DMS153 treated with DMSO at 0.1 percent for 48 hours (cell line): ENCODE measurements around the gene ZNF512.
A peak's percentile ranks its signal among the peaks of the same experiment; 100 is the strongest.
"Not testable (repeated sequence)": the region's sequence is repeated elsewhere in the genome, so short reads cannot be mapped to it uniquely, and the experiment has no call there.

ENCODE experiments used
- DNase-seq: peaks from one replicate; lab custom pipeline; 2025; ENCODE audit not compliant: unreplicated experiment; lab: John Stamatoyannopoulos, UW

ZNF512 gene

DNA sequence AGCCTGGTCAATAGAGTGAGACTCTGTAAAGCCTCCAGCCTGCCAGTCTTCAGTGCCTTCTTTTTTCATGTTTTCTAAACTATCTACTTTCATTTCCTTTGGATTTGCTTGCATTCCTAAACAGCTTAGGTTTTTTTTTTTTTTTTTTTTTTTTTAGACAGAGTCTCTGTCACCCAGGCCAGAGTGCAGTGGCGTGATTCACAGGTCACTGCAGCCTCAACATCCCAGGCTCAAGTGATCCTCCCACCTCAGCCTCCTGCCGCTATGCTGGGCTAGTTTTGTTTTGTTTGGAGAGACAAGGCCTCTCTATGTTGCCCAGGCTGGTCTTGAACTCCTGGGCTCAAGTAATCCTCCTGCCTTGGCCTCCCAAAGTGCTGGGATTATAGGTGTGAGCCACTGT is 47.4 kb downstream of the ZNF512 start:
- not testable (repeated sequence) for DNase-seq

DNA sequence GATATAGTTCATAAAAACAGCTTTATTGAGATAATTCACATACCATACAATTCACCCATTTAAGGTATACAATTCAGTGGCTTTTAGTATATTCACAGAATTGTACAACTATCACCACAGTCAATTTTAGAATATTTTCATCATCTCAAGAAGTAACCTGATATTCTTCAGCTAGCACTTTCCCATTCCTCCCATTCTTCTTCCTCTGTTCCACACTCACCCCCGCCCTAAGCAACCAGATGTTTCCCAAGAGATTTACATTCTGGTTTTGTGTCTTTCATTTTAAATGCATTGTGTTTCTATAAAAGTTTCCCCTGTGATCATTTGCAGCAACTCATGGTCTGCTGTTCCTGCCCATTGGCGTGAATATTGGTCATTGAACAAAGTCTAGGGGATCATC is 51.4 kb downstream of the ZNF512 start:
- DNase-seq: no peak

DNA sequence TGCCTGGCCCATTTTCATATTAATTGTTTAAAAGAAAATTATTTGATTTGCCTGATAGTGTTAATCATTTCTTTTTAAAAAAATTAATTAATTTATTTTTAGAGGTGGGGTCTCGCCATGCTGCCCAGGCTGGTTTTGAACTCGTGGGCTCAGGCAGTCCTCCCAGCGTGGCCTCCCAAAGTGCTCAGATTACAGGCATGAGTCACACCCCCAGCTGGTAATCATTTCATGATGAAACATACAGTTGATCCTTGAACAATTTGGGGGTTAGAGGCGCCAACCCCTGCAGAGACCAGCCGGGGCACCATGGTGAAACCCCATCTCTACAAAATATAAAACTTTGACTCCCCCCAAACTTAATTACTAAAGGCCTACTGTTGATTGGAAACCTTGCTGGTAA is 53.9 kb downstream of the ZNF512 start:
- no peak for DNase-seq

DNA sequence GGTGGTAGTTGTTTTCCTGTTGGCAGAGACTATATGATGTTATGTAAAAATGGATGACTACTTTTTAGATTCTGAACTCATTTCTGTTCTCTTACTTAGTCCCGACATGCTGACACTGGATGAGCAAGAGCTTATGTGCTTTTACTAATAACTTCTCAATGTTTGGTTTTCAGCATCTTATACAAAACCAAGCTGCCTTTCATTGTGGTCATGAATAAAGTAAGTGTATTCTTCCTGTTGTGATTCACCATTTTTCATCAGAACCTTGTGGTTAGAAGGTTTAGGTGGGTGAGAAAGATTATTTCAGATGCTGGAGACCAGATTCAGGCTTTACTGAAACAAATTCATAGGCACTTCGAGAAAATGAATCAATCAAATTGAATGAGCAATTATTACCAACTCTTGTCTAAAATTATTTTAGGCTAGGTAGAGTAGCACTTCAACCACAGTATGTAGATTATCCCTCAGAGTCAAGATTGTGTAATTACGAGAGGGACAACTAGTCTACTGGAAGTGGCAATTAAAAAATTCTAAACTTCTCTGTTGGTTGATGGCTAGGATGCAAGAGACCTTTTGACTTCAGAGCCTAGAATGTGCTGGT is 55.3 kb downstream of the ZNF512 start:
- no peak for DNase-seq

DNA sequence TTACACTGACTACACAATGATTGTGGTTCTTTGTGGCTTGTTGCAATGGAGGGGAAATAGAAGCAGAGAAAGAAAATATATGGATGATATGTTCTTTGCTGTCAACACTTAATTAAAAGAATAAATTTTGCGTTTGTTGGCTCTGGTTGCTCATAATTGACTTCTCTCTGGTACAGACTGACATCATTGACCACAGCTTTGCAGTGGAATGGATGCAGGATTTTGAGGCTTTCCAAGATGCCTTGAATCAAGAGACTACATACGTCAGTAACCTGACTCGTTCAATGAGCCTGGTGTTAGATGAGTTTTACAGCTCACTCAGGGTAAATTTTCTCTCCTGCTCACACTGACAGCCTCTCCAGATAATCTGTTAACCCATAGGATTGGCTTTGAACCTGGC is 55.9 kb downstream of the ZNF512 start:
- DNase-seq: no peak

DNA sequence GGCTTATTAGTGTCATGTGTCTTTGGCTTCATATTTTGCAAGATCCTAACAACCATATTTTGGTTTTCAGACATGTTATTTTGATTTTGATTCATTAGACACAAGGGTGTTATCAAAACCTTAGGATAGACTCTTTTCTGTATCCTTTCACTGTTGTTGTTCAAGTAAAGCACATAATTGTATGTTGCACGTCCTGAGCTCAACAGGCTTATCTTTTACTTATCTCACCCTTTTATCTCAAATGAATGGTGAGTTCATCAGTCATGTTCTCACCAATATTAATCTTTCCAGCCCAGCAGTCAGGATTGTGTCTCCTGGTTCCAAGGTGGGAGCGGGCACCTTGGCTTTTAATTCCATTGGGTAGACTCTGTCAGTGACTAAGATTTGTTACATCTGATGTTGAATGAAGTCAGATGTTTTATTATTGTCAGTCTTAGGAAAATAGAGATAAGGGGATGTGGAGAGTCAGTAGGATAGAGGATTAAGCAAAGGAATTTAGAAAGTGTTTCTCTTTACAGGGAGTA is 57.9 kb downstream of the ZNF512 start:
- DNase-seq: no peak

DNA sequence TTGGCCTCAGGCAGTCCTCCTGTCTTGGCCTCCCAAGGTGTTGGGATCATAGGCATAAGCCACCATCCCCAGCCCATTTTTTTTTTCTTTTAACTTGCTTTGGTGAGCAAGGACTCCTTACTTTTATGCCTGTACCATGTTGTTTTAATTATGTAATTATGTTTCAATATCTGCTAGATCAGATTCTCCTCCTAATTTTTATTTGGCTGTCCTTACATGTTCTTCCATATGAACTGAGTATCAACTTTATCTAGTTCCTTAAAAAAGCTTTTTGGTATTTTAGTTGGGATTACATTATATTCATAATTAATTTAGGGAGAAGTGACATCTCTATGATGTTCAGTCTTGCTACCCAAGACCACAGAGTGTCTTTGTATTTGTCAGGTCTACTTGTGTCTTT is 62.4 kb downstream of the ZNF512 start:
- no peak for DNase-seq

DNA sequence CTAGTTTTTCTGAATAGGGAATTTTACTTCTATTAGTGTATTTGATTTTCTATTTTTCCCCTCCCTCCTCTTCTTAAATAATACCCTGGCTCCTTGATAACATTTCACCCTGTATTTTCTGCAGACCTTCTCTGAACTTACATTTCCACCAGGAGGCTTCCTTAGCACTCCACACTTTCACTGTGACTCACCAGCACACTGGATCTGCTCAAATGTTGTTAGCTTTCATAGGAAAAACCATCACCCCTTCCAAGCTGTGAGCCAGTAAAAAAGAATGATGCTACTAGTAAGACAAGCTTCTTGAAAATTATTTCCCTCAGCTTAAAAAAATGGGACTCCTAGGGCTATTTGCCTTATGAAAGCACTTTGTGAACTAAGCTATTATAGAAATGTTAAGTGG is 64.4 kb downstream of the ZNF512 start:
- no peak for DNase-seq

DNA sequence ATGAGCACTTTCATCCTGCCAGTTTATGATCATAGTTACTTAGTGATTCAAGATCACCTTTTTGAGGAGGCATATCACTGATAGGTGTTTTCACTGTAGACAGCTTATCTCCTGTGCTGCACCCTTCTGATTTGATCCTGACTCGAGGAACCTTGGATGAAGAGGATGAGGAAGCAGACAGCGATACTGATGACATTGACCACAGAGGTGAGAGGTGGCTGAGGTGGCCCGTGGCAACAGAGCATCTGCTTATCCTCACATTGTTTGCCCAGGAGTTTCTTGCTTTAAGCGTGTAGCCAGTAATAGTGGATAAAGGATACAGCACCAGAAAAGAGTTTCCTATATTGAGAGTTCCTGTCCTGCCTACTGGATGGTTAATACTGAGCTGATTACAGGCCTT is 64.9 kb downstream of the ZNF512 start:
- no peak for DNase-seq

DNA sequence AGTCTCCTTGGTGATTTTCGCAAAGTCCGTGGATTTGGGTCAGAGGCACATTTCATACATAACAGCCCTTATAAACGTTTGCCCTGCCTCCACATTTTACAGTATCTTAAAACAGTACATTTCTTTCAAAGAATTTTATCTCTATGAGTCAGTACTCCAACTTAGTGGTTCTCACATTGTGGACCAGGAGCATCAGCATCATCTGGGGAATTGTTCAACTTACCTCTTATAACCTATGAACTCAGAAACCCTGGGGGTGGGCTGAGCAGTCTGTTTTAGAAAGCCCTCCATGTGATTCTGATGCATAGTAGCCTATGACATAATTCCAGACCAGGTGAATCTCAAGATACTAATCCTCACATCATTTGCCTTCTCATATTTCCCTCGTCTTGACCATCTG is 68.2 kb downstream of the ZNF512 start:
- no peak for DNase-seq

DNA sequence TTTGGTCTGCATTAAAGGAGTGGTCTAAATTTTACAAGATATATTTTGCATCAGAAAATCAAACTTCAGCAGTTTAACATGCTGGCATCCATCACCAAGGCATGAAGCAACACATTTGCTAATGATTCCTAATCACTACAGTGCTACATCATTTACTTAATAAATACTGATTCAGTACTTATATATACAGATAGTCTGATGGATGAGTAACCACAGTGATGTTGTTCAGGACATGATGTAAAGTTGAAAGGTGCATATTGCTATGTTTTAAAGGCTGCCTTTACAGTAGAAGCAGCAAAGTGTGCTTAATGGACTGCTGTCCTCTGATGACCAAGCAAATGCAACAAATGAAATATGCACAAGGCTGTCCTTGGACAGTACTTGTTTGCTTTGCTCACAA is 69.5 kb downstream of the ZNF512 start:
- DNase-seq: no peak

DNA sequence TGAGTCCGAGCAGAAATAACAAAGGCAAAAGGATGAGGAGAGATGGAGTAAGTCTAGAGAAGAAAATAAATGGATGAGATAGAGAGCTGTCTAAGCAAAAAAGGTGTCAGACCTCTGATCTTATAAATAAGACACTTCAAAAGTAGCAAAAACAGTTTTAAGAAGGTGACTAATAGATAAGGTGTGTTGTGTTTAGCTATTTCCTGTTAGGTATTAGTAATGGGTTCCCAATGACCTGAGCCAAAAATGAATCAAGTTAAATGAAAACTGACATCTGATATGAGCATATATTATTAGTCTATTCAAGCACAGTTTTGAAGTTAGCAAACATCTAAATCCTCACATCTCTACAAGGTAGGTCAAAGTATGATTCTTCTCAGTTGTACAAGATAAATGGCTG is 69.9 kb downstream of the ZNF512 start:
- no peak for DNase-seq

DNA sequence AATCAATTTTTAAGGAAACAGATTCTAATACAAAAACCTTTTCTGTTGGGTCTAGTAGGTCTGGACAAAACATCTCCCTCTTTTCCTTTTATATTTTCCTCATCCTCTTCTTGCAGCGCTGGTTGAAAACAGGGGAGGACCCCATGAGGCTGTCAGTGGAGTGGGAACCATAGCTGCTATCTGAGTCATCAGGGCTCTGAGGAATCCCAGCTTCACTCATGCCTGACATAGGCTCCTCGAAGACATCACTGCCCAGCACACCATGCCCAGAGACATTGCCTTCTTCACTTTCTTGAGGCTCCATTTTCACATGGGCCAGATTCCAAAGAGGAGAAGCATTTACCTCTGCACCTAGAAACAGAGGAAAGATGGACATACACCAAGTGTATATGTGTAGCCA is 70.6 kb downstream of the ZNF512 start:
- DNase-seq: no peak

DNA sequence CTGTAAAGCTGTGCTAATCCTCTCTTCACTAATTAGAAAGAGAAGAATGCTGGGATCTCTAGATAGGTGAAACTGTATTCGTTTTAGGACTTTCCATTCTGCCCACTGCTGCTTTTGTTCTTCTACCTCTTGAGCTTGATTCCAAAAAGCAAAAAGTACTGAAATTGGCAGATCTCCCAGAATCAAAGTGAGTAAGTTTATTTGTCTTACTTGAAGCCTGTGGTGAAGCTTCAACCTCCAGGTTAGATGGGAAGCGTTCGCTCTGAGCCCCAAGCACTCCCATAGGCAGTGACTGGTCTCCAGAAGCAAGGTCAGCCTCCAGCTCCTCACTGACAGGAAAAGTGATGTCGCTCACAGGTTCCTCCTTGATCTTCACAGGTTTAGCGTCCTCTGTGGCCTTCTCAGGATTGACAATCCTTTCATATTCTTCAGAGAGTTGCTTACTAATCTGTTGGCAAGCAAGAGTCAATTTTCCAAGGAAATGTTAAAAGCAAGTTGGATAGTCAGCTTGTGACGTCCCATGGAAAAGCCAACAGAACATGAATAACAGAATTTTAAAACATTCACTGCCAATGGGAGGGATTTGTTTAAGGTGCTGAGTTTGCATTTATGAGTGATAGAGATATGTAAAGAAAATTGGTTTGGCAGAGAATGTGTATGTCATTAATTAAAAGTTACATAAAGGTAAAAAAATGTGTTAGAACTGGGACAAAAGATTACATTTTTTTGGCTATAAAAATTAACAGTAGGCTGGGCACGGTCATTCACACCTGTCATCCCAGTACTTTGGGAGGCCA is 72.5 kb downstream of the ZNF512 start:
- no peak for DNase-seq

DNA sequence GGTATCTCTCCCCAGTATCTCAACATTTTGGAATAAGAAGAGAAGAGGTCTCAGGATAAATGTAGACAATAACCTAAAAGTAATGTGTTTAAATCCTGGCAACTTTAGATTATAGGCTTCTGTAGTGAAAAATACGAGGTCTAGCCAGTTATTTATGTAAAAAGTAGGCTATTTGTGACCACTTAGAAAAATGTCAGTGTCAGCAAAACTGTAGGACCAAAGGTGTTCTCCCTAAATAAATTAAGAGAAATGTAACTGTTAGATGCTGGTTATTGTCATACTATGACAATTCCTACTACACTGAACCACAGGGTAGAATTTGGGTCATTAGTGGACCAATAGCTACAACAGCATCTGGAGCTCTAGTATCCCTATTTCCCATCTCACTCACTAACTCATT is 78.5 kb downstream of the ZNF512 start:
- DNase-seq: no peak

DNA sequence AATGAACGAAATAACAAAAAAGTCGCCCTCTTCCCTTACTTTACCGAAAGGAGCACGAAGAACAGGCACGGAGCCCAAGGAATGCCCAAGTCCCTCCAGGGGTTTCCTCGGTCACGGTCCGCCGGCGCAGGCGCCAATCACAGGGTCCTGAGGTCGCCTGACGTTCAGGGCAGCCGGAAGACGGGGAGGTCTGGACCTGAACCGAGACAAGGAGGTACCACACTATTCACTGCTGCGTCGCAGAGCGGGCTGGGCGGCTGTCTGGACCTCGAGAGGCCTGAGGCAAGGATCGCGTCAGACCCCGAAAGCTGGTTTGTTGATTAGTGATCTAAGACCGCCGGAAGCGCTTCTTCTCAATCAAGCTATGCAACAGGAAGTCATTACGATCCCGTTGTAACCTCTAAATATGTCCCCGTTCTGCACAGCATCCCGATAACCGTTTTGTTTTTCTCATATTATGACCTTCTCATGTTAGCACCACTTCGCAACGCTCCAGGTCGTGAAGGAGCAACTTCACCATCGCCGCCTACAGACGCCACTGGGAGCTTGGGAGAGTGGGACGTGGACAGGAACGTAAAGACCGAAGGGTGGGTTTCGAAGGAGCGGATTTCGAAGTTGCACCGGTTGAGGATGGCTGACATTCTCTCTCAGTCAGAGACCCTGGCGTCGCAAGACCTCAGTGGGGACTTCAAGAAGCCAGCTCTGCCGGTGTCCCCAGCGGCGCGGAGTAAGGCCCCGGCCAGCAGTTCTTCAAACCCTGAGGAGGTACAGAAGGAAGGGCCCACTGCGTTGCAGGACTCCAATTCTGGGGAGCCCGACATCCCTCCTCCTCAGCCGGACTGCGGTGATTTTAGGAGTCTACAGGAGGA is 80.7 kb downstream of the ZNF512 start, which contains the start of the genes SLC4A1AP and SUPT7L:
Gene SLC4A1AP (plus strand): TSS at position 605 of the 869 bp plus-strand sequence. CDS start 26 bp downstream, at position 631.
Gene SUPT7L (minus strand): TSS at position 330 of the 869 bp plus-strand sequence. CDS start 1,422 bp downstream, outside the sequence.
- DNase-seq: peak; percentile 52

DNA sequence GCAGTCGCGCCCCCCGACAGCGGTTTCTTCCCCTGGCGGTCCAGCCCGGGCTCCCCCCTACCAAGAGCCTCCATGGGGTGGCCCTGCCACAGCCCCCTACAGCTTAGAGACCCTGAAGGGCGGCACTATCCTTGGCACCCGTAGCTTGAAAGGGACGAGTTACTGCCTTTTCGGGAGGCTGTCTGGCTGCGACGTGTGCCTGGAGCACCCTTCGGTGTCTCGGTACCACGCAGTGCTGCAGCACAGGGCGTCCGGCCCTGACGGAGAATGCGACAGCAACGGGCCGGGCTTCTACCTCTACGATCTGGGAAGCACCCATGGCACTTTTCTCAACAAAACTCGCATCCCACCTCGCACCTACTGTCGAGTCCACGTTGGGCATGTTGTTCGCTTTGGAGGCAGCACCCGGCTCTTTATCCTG is 81.3 kb downstream of the ZNF512 start:
- DNase-seq: no peak

DNA sequence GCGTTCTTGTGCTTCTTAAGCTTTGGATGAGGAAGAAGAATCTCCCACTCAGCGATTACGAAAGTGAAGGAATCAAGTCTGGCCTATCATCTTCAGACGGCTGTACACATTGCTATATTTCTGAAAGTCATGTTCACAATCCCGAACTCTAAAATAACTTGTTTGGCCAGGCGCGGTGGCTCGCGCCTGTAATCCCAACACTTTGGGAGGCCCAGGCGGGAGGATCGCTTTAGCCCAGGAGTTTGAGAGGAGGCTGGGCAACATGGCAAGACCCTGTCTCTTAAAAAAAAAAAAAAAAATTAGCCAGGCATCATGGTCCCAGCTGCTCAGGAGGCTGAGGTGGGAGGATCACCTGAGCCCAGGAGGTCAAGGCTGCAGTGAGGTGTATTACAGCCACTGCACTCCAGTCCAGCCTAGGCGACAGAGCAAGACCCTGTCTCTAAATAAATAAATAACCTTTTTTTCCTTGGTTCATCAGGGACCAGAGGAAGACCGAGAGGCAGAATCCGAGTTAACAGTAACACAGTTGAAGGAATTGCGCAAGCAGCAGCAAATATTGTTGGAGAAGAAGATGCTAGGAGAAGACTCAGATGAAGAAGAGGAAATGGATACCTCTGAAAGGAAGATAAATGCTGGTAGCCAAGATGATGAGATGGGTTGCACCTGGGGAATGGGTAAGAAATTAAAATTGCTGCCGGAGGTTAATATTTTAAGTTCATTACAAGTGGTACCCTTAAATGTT is 82.0 kb downstream of the ZNF512 start:
- no peak for DNase-seq

DNA sequence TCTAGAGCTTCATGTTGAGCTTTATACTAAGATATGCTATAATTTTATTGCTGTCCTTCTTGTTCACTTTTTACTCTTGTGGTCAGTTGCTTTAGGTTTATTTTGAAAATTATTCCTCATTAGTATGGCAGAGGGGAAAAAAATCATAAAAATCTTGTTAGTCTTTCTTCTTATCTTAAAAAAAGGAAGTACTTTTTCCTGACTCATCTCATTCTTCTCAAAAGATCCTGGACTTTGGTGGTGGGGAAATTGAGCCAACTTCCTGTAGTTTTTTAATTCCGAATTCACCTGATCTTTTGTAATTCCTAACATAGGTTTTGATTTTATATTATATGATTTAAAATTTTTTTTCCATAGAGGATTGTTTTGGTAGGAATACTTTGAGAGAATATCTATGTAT is 84.6 kb downstream of the ZNF512 start:
- no peak for DNase-seq

DNA sequence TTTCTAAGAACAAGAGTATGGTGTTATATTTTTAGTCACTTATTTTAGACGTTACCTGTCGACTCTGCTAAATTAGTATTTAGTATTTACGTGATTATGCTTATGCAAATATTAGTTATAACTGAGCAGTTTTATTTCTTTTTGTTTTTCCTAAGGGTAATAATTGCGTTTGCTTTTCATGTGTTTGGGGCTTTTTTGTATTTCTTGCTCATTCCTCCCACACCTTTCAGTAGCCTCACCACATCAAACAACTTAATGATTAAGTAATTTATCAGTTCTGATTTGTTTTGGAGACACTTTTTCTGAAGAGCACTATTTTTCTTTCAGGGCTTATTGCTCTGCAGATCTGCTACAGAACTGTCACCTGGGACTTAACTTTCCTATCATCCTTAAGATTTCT is 88.4 kb downstream of the ZNF512 start:
- no peak for DNase-seq
